Parathyroid adenoma (tissue), 2 donors: ENCODE results near the gene C1QTNF12.

ENCODE experiments used
- H2AFZ ChIP-seq: fragments of 300-600 bp; sonication (generic); one replicate; pipeline ENCODE4 v1.7.0; 2017; ENCODE audit warnings: antibody characterized with exemption, mild to moderate bottlenecking
- H3K27ac ChIP-seq: fragments of 300-600 bp; sonication (generic); one replicate; pipeline ENCODE4 v1.7.0; 2017
- H3K27me3 ChIP-seq: fragments of 300-600 bp; sonication (generic); one replicate; pipeline ENCODE4 v1.7.0; 2017; ENCODE audit warnings: low read length; ENCODE audit not compliant: control insufficient read depth, insufficient read depth
- H3K36me3 ChIP-seq: fragments of 300-600 bp; sonication (generic); one replicate; pipeline ENCODE4 v1.7.0; 2017; ENCODE audit warnings: low read length; ENCODE audit not compliant: control insufficient read depth, insufficient read depth
- H3K4me1 ChIP-seq: fragments of 300-600 bp; sonication (generic); one replicate; pipeline ENCODE4 v1.7.0; 2017; ENCODE audit warnings: control low read depth
- H3K4me2 ChIP-seq: fragments of 300-600 bp; sonication (generic); one replicate; pipeline ENCODE4 v1.7.0; 2017; ENCODE audit warnings: low read length
- H3K4me3 ChIP-seq: fragments of 300-600 bp; sonication (generic); one replicate; pipeline ENCODE4 v1.7.0; 2017; ENCODE audit warnings: low read depth, low read length
- H3K79me2 ChIP-seq: fragments of 300-600 bp; sonication (generic); one replicate; pipeline ENCODE4 v1.7.0; 2017; ENCODE audit warnings: control low read depth
- H3K9ac ChIP-seq: fragments of 300-600 bp; sonication (generic); one replicate; pipeline ENCODE4 v1.7.0; 2017; ENCODE audit warnings: mild to moderate bottlenecking
- H3K9me3 ChIP-seq: fragments of 300-600 bp; sonication (generic); one replicate; pipeline ENCODE4 v1.7.0; 2017; ENCODE audit warnings: low read length; ENCODE audit not compliant: control insufficient read depth
- TF ChIP-seq, protein P1 (sequence below): fragments of 300-600 bp; sonication (generic); IDR thresholded peaks from one replicate; pipeline ENCODE4 v1.7.0; 2017; ENCODE audit warnings: antibody characterized with exemption, mild to moderate bottlenecking
- donor health status: primary hyperparathyroidism.

Gene C1QTNF12

DNA sequence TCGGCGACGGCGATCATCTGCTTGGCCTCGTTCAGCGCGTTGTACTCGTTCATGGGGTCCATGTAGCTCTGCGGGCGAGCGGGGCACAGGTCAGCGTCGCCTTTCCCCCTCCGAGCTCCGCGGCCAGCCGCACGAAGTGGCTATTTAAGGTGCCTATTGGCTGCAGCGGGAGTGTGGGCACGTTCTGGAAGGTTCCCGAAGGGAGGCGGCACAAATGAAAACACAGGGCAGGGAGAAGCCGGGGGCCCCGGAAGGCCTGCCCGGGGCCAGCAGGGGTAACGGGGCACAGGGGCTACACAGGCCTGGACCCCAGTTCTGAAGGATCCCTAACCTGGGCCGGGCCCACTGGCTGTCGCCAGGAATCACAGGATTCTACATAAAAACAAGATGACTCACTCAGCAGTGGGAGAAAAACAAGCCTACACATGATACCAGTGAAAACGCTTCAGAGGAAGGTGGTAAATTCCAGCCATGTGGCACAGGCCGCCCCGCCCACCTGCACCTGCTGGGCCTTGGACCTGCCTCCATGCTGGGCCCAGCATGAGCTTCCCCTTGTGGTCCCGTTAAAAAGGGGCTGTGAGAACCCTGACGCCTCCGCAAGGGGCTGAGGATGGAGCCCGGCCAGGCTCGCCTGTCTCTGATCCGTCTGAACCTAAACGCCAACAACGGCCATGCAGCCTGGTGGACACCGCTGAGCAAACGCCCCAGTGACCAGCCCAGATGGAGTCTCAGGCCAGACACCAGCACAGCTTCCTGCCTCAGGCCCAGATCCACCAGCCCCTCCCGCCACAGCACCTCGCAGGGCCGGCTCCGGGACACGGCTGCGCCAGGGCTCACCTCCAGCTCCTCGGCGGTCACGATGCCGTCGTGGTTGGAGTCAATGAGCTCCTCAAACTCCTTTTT lies 28.6 kb downstream of the C1QTNF12 start:
- no peaks in the 10 kb centered on the region for H3K4me1 ChIP-seq
- H3K9me3 ChIP-seq = no peaks in the 10 kb centered on the region
- no peak overlapping the region for H3K4me3 ChIP-seq
- no peak overlapping the region for H3K4me2 ChIP-seq
- no peak overlapping the region for H3K27ac ChIP-seq
- H2AFZ ChIP-seq = no peak overlapping the region
- no peaks in the 10 kb centered on the region for H3K27me3 ChIP-seq
- TF ChIP-seq, protein P1, sequence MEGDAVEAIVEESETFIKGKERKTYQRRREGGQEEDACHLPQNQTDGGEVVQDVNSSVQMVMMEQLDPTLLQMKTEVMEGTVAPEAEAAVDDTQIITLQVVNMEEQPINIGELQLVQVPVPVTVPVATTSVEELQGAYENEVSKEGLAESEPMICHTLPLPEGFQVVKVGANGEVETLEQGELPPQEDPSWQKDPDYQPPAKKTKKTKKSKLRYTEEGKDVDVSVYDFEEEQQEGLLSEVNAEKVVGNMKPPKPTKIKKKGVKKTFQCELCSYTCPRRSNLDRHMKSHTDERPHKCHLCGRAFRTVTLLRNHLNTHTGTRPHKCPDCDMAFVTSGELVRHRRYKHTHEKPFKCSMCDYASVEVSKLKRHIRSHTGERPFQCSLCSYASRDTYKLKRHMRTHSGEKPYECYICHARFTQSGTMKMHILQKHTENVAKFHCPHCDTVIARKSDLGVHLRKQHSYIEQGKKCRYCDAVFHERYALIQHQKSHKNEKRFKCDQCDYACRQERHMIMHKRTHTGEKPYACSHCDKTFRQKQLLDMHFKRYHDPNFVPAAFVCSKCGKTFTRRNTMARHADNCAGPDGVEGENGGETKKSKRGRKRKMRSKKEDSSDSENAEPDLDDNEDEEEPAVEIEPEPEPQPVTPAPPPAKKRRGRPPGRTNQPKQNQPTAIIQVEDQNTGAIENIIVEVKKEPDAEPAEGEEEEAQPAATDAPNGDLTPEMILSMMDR = no peak
- H3K36me3 ChIP-seq = no peaks in the 10 kb centered on the region
- H3K9ac ChIP-seq = no peak overlapping the region
- H3K79me2 ChIP-seq = no peaks in the 10 kb centered on the region

DNA sequence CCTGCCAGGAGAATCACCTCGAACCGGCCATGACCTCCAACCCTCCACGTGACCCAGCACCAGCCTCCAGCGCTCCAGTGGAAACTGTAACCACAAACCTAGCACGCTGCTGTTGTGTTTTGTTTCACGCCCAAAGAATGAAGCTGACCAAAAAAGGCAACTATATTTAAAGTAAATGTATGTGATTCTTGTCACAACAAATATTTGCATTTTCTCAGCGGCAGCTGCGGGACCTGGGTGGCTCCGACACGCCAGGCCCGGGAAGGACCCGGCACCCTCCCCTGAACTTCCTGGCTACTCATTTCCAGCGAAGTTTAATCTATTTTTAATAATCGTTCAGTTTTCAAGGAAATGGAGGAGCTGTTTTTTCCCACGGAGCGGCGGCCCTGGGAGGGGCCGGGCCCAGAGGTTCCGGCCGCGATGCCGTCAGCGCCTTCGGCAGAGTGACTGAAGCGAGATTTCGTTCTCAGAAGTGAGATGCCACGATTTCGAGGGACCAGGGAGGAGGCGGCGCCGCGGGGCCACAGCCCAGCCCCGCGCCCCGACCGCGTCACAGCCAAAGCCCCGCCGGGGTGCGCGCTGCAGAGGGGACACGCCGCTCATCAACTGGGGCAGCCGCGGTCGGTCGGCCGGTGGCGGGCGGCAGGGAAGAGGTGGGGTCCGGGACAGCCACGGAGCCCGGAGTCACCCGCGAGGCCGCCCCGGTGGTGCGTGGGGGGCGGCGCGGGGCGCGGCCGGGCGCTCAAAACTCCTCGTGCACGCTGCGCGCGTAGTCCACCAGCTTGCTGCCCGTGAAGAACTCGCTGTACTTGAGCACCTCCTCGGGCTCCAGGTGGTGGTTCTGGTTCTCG lies 29.5 kb downstream of the C1QTNF12 start:
- Histone ChIP-seq H3K9ac (no peak overlapping the region), H2AFZ (no peak overlapping the region), H3K4me2 (no peak overlapping the region), H3K4me1 (no peaks in the 10 kb centered on the region), H3K27me3 (no peaks in the 10 kb centered on the region), H3K79me2 (no peaks in the 10 kb centered on the region), H3K36me3 (no peaks in the 10 kb centered on the region), H3K9me3 (no peaks in the 10 kb centered on the region), H3K4me3 (no peak overlapping the region), H3K27ac (no peak overlapping the region)
- TF ChIP-seq, protein P1 = no peak

DNA sequence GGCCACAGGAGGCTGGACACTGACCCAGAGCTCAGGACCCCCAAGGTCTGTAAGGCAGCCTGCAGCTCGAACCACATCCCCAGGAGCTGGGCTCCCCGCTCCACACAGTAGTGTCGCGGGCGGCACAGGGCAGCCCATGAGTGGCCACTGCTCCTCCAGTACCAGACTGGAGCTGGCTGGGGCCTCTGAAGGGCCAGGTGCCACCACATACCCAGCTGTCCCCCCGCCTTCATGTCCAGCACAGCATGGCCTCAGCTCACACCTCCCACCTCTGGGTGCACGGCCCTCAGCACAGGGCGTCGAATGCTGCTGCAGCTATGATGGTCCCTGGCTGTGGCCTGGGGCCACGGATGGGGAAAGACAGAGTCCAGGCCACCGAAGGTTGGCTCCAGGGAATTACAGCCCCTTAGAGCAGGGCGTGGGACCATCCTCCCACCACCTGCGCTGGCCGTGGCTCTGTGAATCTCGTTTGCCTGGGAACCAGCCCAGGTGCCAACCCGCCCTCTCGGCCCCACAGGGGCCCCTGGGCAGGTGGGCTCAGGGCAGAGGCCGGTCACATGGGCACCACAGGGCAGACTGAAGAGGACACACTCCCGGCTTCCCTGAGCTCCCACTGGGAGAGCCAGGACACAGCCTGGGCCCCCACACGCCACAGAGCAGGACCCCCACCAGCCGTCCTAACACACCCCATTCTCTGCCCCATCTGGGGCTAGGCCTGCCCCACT lies 30.5 kb downstream of the C1QTNF12 start:
- H3K4me2 ChIP-seq = no peak overlapping the region
- no peaks in the 10 kb centered on the region for H3K9me3 ChIP-seq
- no peak overlapping the region for H3K27ac ChIP-seq
- no peaks in the 10 kb centered on the region for H3K27me3 ChIP-seq
- TF ChIP-seq, protein P1 = no peak
- no peak overlapping the region for H3K9ac ChIP-seq
- H3K36me3 ChIP-seq = no peaks in the 10 kb centered on the region
- H3K4me1 ChIP-seq = no peaks in the 10 kb centered on the region
- H3K4me3 ChIP-seq = no peak overlapping the region
- no peak overlapping the region for H2AFZ ChIP-seq
- H3K79me2 ChIP-seq = no peaks in the 10 kb centered on the region

DNA sequence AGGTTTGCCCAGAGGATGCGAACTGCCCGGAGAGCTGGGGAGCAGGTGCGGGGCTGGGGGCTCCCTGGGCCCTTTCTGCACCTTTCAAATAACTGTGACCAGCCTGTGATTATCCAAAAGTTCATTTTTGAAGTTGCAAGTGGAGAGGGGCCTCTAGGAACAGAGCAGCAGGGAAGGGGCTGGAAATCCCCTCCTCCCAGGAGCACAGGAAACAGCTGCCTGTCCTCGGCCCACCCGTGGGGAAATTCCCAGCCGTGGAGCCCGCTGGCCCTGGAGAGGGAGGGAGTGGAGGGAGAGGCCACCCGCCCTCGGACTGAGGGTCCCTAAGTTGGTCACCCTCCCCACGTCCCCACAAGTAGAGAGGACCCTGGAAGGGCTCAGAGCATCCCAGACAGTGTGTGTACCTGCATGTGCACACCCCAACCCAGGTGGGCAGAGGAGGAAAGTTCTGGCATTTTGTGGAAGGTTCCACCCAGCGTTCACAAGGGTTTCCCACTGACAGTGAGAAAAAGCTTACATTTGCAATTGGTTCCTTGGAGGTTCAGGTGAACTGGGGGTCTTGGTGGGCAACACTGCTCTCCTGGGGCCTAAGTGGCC lies 31.3 kb downstream of the C1QTNF12 start:
- no peaks in the 10 kb centered on the region for H3K79me2 ChIP-seq
- H3K27ac ChIP-seq = no peak overlapping the region
- H3K4me3 ChIP-seq = no peak overlapping the region
- H3K4me1 ChIP-seq = no peaks in the 10 kb centered on the region
- H2AFZ ChIP-seq = no peak overlapping the region
- no peak overlapping the region for H3K4me2 ChIP-seq
- TF ChIP-seq, protein P1 = no peak
- H3K9ac ChIP-seq = no peak overlapping the region
- no peaks in the 10 kb centered on the region for H3K36me3 ChIP-seq
- H3K9me3 ChIP-seq = no peaks in the 10 kb centered on the region
- H3K27me3 ChIP-seq = no peaks in the 10 kb centered on the region
